A673 (cell line): ENCODE results near the gene SEPTIN8. TPM values are rescaled to one million over a fixed set of nuclear protein-coding genes. Genes with fewer than 3 reads are reported as not detected.
A peak's percentile ranks its signal among the peaks of the same experiment; 100 is the strongest.

Experiments
- BruUV-seq: library from RNA; stranded (reverse); fragments of 400-500 nt; replicated peaks from 2 replicates; lab custom pipeline; 2021; lab: Mats Ljungman, UMichigan
- CTCF ChIA-PET: fragments of 300-600 bp; sonication (Branson Sonifier 250); formaldehyde crosslinking; loops from one replicate; lab custom pipeline; 2022; ENCODE audit warnings: antibody characterized with exemption; lab: Charles Lee
- POLR2A ChIA-PET: fragments of 300-600 bp; sonication (Branson Sonifier 250); formaldehyde crosslinking; loops from one replicate; lab custom pipeline; 2022; ENCODE audit warnings: antibody characterized with exemption; ENCODE audit not compliant: low non-redundant PET; lab: Charles Lee
- DNase-seq: peaks from one replicate; pipeline ENCODE4 v3.0.0-alpha.2; 2015; ENCODE audit warnings: low spot score
- H3K27ac ChIP-seq: fragments of 200-600 bp; sonication (generic); 2 replicates; pipeline ENCODE4 v1.5.1; 2016; ENCODE audit warnings: mixed run types, low read depth, mild to moderate bottlenecking, mixed read lengths, antibody characterized with exemption, low read length; ENCODE audit not compliant: poor library complexity, severe bottlenecking
- H3K27me3 ChIP-seq: fragments of 200-600 bp; sonication (generic); replicated peaks from 2 replicates; pipeline ENCODE4 v1.6.1; 2017; ENCODE audit warnings: mixed run types, low read depth, mild to moderate bottlenecking, mixed read lengths, antibody characterized with exemption, low read length; ENCODE audit not compliant: insufficient read depth, poor library complexity
- H3K36me3 ChIP-seq: fragments of 200-600 bp; sonication (generic); 2 replicates; pipeline ENCODE4 v1.6.1; 2016; ENCODE audit warnings: mixed run types, mild to moderate bottlenecking, mixed read lengths, antibody characterized with exemption, low read length; ENCODE audit not compliant: insufficient read depth, poor library complexity, severe bottlenecking
- H3K4me1 ChIP-seq: fragments of 200-600 bp; sonication (generic); 2 replicates; pipeline ENCODE4 v1.6.1; 2017; ENCODE audit warnings: mixed run types, mild to moderate bottlenecking, mixed read lengths, antibody characterized with exemption, low read length; ENCODE audit not compliant: insufficient read depth, poor library complexity, severe bottlenecking
- H3K4me3 ChIP-seq: fragments of 200-600 bp; sonication (generic); 2 replicates; pipeline ENCODE4 v1.5.1; 2016; ENCODE audit warnings: low read depth, mixed run types, mild to moderate bottlenecking, mixed read lengths, low read length; ENCODE audit not compliant: poor library complexity, severe bottlenecking
- H3K9me3 ChIP-seq: fragments of 200-600 bp; sonication (generic); 2 replicates; pipeline ENCODE4 v1.6.1; 2016; ENCODE audit warnings: mixed run types, low read depth, mild to moderate bottlenecking, mixed read lengths, antibody characterized with exemption, low read length; ENCODE audit not compliant: poor library complexity, severe bottlenecking
- CTCF ChIP-seq: fragments of 300-800, 200-600 bp; sonication (generic); conservative IDR thresholded peaks from 2 replicates; pipeline ENCODE4 v1.5.1; 2017; ENCODE audit warnings: low read depth, mild to moderate bottlenecking, antibody characterized with exemption, low read length, moderate library complexity, mixed read lengths
- EZH2 ChIP-seq: fragments of 200-600 bp; sonication (generic); IDR thresholded peaks from 2 replicates; pipeline ENCODE4 v1.6.1; 2017; ENCODE audit warnings: borderline replicate concordance, low read depth, mild to moderate bottlenecking, mixed read lengths, antibody characterized with exemption, low read length; ENCODE audit not compliant: poor library complexity, severe bottlenecking
- intact Hi-C: fragments of 100-400 bp; cut with micrococcal nuclease; formaldehyde crosslinking; loops from one replicate; pipeline ENCODE4 v1.10.0; 2022; ENCODE audit not compliant: unreplicated experiment
- total RNA-seq: library from RNA; stranded (reverse); gene quantifications from 2 replicates; pipeline ENCODE4 v1.2.3, GENCODE V29; 2021

The SEPTIN8 gene
- total RNA-seq, 1 experiment from 2014 or later: 26.4 TPM

GRCh38 chr5:132736853-132737833 is 39.9 kb downstream of the SEPTIN8 start, which contains the start of gene KIF3A:
Gene KIF3A, minus strand, starts transcription at chr5:132737546. Its CDS starts 127 bp downstream, at chr5:132737419.
- Histone ChIP-seq H3K4me3 (peak within 1 kb of the TSS; percentile 79), H3K27ac (no peak within 1 kb of the TSS), H3K36me3 (no peaks in the 10 kb centered on the region), H3K9me3 (no peaks in the 10 kb centered on the region), H3K4me1 (peaks cover 6% of the 10 kb centered on the region), H3K27me3 (no peaks in the 10 kb centered on the region)
- no peak for TF ChIP-seq EZH2
- TF ChIP-seq CTCF: no peak
- intact Hi-C loops: no loop called here
- DNase-seq: peak; percentile 98
- POLR2A ChIA-PET: no interaction called here
- no TSS peak for BruUV-seq
- CTCF ChIA-PET: interaction anchor here (0.6 kb wide), 1 partner anchor 146 kb away, joined by 3 read pairs; no protein-coding TSS in a partner anchor

GRCh38 chr5:132734687-132735086 is 42.4 kb downstream of the SEPTIN8 start:
- H3K9me3 ChIP-seq: no peaks in the 10 kb centered on the region
- H3K4me3 ChIP-seq: no peak overlapping the region
- TF ChIP-seq CTCF: no peak
- TF ChIP-seq EZH2: no peak
- no peaks in the 10 kb centered on the region for H3K27me3 ChIP-seq
- DNase-seq: no peak
- POLR2A ChIA-PET: no interaction called here
- BruUV-seq: no TSS peak
- CTCF ChIA-PET: no interaction called here
- intact Hi-C loops: no loop called here
- peaks cover 6% of the 10 kb centered on the region for H3K4me1 ChIP-seq
- H3K36me3 ChIP-seq: no peaks in the 10 kb centered on the region
- H3K27ac ChIP-seq: no peak overlapping the region

GRCh38 chr5:132733499-132734148 is 43.4 kb downstream of the SEPTIN8 start:
- BruUV-seq: no TSS peak

More at GRCh38 chr5:132733499-132734148, 43.4 kb downstream of the SEPTIN8 start:
- ChIA-PET POLR2A (no interaction called here), CTCF (no interaction called here)
- TF ChIP-seq CTCF: no peak
- TF ChIP-seq EZH2: no peak
- H3K4me3 ChIP-seq: no peak overlapping the region
- intact Hi-C loops: no loop called here
- no peak for DNase-seq
- no peaks in the 10 kb centered on the region for H3K36me3 ChIP-seq
- peaks cover 6% of the 10 kb centered on the region for H3K4me1 ChIP-seq
- no peak overlapping the region for H3K27ac ChIP-seq
- no peaks in the 10 kb centered on the region for H3K9me3 ChIP-seq
- H3K27me3 ChIP-seq: no peaks in the 10 kb centered on the region
